Measurements from ENCODE around the gene TACO1.

Gene TACO1

DNA sequence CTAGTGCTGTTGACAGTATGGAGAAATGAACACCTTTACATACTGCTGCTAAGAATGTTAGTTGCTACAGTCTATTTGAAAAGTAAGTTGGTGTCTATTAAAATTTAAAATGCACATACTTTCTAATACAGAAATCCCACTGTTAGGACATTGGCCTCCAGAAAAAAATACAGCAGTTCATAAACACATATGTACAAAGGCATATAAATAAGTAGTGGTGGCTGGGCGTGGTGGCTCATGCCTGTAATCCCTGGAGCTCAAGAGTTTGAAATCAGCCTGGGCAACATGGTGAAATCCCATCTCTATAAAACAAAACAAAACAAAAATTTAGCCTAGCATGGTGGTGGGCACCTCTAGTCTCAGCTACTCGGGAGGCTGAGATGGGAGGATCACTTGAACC is 37.4 kb upstream of the TACO1 start:
- in situ Hi-C loops (cut with HindIII; ENCODE audit: low sequenced_read_pairs) = no loop called here
- H3K4me3 ChIP-seq (ENCODE audit: low read depth, low read length) = no peak overlapping the region
- TF ChIP-seq, protein P1, sequence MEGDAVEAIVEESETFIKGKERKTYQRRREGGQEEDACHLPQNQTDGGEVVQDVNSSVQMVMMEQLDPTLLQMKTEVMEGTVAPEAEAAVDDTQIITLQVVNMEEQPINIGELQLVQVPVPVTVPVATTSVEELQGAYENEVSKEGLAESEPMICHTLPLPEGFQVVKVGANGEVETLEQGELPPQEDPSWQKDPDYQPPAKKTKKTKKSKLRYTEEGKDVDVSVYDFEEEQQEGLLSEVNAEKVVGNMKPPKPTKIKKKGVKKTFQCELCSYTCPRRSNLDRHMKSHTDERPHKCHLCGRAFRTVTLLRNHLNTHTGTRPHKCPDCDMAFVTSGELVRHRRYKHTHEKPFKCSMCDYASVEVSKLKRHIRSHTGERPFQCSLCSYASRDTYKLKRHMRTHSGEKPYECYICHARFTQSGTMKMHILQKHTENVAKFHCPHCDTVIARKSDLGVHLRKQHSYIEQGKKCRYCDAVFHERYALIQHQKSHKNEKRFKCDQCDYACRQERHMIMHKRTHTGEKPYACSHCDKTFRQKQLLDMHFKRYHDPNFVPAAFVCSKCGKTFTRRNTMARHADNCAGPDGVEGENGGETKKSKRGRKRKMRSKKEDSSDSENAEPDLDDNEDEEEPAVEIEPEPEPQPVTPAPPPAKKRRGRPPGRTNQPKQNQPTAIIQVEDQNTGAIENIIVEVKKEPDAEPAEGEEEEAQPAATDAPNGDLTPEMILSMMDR (IDR thresholded peaks at IDR 0.05; ENCODE audit: low read depth, low read length, missing control alignments) = no peak
- DNase-seq (ENCODE audit: low read depth) = no peak

DNA sequence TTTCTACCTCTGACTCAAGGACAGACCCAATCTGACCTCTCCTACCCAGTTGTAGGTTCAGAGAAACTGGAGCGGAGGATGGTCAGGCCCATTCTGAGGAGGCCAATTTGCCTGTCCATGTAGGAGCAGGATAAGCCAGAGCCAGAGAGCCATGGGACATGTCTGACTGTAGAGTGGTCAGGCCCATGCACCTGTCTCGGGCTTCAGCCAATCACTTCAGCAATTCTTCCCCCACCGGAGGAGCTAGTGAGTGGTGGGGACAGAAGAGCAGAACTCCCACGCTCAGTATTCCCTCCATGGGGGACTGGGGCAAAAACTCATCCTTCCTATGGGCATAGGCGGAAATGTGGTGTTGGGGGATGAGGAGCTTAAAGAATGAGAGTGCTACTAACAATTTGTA is 36.1 kb upstream of the TACO1 start:
- DNase-seq (ENCODE audit: low read depth) = no peak
- TF ChIP-seq, protein P1 (IDR thresholded peaks at IDR 0.05; ENCODE audit: low read depth, low read length, missing control alignments) = no peak
- no peak overlapping the region for H3K4me3 ChIP-seq (ENCODE audit: low read depth, low read length)
- in situ Hi-C loops (cut with HindIII; ENCODE audit: low sequenced_read_pairs) = no loop called here

DNA sequence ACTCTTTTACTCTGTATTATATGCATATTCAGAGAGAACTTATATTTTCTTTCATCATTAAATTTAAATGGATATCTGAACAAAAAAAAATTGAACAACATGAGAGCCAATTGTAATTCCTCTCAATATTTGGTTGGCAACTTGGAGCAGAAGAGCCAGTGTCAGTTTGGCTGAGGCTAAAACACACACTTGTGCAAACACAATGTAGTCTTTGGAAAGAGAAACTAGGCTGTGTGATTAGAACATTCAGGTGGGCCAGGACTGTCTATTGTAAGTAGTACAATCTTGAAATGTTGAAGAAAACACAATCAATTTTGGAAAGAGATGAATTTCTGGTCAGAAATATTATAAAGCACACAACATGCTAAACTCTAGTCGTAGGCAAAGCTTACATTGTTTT is 33.5 kb upstream of the TACO1 start:
- H3K4me3 ChIP-seq (ENCODE audit: low read depth, low read length) = no peak overlapping the region
- TF ChIP-seq, protein P1 (IDR thresholded peaks at IDR 0.05; ENCODE audit: low read depth, low read length, missing control alignments) = no peak
- no peak for DNase-seq (ENCODE audit: low read depth)
- in situ Hi-C loops (cut with HindIII; ENCODE audit: low sequenced_read_pairs) = no loop called here

DNA sequence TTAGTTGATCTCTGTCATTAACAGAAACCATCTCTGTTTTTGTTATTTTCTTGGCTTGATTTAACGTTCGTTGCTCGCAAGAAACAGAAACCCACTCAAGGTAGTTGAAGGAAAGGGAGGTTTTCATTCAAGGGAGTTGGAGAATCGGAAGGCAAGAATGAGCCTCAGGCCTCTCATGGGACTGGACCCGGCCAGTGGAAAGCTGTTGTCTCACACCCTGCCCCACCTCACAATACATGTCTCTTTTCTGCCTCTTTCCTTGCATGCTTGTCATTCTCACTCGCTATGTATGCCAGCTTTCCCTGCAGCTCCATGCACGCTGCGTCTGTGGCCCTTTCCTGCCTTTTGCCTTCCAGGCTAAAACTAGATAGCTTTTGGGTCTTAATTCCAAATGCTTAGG is 32.1 kb upstream of the TACO1 start:
- no peak for DNase-seq (ENCODE audit: low read depth)
- no peak overlapping the region for H3K4me3 ChIP-seq (ENCODE audit: low read depth, low read length)
- in situ Hi-C loops (cut with HindIII; ENCODE audit: low sequenced_read_pairs) = no loop called here
- TF ChIP-seq, protein P1 (IDR thresholded peaks at IDR 0.05; ENCODE audit: low read depth, low read length, missing control alignments) = no peak

DNA sequence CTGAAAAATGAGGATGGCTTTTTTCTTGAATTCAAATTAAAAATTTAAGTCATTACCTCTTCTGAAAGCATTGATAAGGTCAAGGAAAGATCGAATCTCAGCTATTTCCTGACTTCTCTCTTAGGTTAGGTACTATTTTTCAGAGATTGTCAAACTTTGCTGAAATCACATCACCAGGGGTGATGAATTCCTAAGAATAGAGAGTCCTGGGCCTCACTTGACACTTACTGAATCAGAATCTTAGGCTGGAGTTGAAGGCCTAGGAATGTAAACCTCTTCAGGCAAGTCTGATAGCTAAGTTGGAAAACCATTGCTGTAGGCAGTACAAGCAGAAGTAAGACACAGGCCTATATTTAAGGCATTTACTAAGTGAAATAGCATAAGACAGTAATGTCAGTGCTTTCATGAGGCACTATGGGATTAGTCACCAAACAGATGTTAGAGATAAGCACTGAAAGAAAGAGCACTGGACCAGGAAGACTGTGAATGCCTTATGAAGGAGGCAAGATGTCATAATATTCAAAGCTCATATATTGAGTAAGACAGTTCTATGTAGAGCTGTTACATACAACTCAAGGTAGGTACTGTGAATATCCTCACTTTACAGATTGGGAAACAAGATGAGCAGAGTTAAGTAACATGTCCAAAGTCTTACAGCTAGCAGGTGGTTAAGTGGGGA is 28.9 kb upstream of the TACO1 start:
- no peak for DNase-seq (ENCODE audit: low read depth)
- TF ChIP-seq, protein P1 (IDR thresholded peaks at IDR 0.05; ENCODE audit: low read depth, low read length, missing control alignments) = no peak
- in situ Hi-C loops (cut with HindIII; ENCODE audit: low sequenced_read_pairs) = no loop called here
- H3K4me3 ChIP-seq (ENCODE audit: low read depth, low read length) = no peak overlapping the region

DNA sequence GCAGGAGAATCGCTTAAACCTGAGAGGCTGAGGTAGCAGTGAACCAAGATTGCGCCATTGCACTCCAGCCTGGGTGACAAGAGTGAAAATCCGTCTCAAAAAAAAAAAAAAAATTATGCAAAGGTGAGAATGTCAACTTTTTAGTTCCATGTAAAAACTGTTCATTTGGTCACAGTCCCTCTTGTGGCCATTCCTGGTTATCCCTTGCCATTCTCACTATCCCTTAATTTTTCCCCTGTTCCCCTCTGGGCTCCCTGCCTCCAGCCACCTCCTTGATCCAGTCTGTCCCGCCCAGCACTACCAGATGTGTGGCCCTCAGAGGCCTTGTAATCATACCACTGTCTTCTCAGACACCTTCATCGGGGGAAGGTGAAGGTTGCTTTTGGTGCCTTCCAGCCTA is 27.1 kb upstream of the TACO1 start:
- H3K4me3 ChIP-seq (ENCODE audit: low read depth, low read length) = no peak overlapping the region
- in situ Hi-C loops (cut with HindIII; ENCODE audit: low sequenced_read_pairs) = no loop called here
- DNase-seq (ENCODE audit: low read depth) = no peak
- TF ChIP-seq, protein P1 (IDR thresholded peaks at IDR 0.05; ENCODE audit: low read depth, low read length, missing control alignments) = peak; percentile 44
